Calu3 (cell line): ENCODE data around the gene APOL4. TPM values are rescaled to one million over a fixed set of nuclear protein-coding genes. Genes with fewer than 3 reads are reported as not detected.

ENCODE experiments used
- BruUV-seq: library from RNA; stranded (reverse); fragments of 400-500 nt; replicated peaks from 2 replicates; lab custom pipeline; 2021; lab: Mats Ljungman, UMichigan
- CTCF ChIA-PET: fragments of 300-600 bp; sonication (Branson Sonifier 250); formaldehyde crosslinking; loops from one replicate; lab custom pipeline; 2022; ENCODE audit warnings: antibody characterized with exemption; lab: Charles Lee
- DNase-seq: peaks from one replicate; pipeline ENCODE4 v3.0.0; 2022
- H3K27ac Mint-ChIP-seq: one replicate; pipeline ENCODE4 v1.8.0; 2022; ENCODE audit warnings: mixed read lengths; ENCODE audit not compliant: unreplicated experiment
- H3K27me3 Mint-ChIP-seq: one replicate; pipeline ENCODE4 v1.8.0; 2022; ENCODE audit warnings: mixed read lengths; ENCODE audit not compliant: unreplicated experiment
- H3K36me3 Mint-ChIP-seq: one replicate; pipeline ENCODE4 v1.8.0; 2022; ENCODE audit warnings: mild to moderate bottlenecking, moderate library complexity, mixed read lengths; ENCODE audit not compliant: insufficient read depth, unreplicated experiment
- H3K4me1 Mint-ChIP-seq: one replicate; pipeline ENCODE4 v1.8.0; 2022; ENCODE audit warnings: mild to moderate bottlenecking, low read depth, mixed read lengths; ENCODE audit not compliant: unreplicated experiment
- H3K4me3 Mint-ChIP-seq: one replicate; pipeline ENCODE4 v1.8.0; 2022; ENCODE audit warnings: mild to moderate bottlenecking, low read depth, moderate library complexity, mixed read lengths; ENCODE audit not compliant: unreplicated experiment
- H3K9me3 Mint-ChIP-seq: one replicate; pipeline ENCODE4 v1.8.0; 2022; ENCODE audit warnings: low read depth, mixed read lengths; ENCODE audit not compliant: unreplicated experiment
- CTCF ChIP-seq: fragments of 200-600 bp; IDR thresholded peaks from one replicate; pipeline ENCODE4 v1.8.0; 2022; ENCODE audit warnings: antibody characterized with exemption; ENCODE audit not compliant: unreplicated experiment
- intact Hi-C: fragments of 100-400 bp; cut with micrococcal nuclease; formaldehyde crosslinking; loops from one replicate; pipeline ENCODE4 v1.10.0; 2022; ENCODE audit not compliant: unreplicated experiment
- total RNA-seq: library from RNA; stranded (reverse); gene quantifications from 2 replicates; pipeline ENCODE4 v1.2.3, GENCODE V29; 2022

Gene APOL4
- total RNA-seq, 1 experiment from 2014 or later, result 1.5 TPM

- intact Hi-C loops, result no loop called here
- DNase-seq, result no peak
- Mint-ChIP-seq H3K27me3 (peaks cover 9% of the 10 kb centered on the region), H3K36me3 (no peaks in the 10 kb centered on the region), H3K4me3 (no peak overlapping the region), H3K4me1 (peaks cover 13% of the 10 kb centered on the region), H3K27ac (no peak overlapping the region), H3K9me3 (no peaks in the 10 kb centered on the region)
- no TSS peak for BruUV-seq
- TF ChIP-seq CTCF, result no peak
- CTCF ChIA-PET, result interaction anchor here (0.7 kb wide), 2 partner anchors 16 to 19 kb away, joined by 3 to 5 read pairs; no protein-coding TSS in a partner anchor
Measured at GRCh38 chr22:36198536-36198935, 3.1 kb downstream of the APOL4 start.

GRCh38 chr22:36197514-36198146 is 4.0 kb downstream of the APOL4 start:
- peaks cover 18% of the 10 kb centered on the region for H3K27me3 Mint-ChIP-seq
- DNase-seq, result no peak
- TF ChIP-seq CTCF, result no peak
- no peaks in the 10 kb centered on the region for H3K9me3 Mint-ChIP-seq
- CTCF ChIA-PET, result interaction anchor here (0.7 kb wide), 1 partner anchor 17 kb away, joined by 3 read pairs; no protein-coding TSS in a partner anchor
- H3K4me3 Mint-ChIP-seq, result no peak overlapping the region
- no peak overlapping the region for H3K27ac Mint-ChIP-seq
- intact Hi-C loops, result no loop called here
- H3K36me3 Mint-ChIP-seq, result no peaks in the 10 kb centered on the region
- BruUV-seq, result no TSS peak
- peaks cover 13% of the 10 kb centered on the region for H3K4me1 Mint-ChIP-seq

- H3K9me3 Mint-ChIP-seq, result no peaks in the 10 kb centered on the region
- intact Hi-C loops, result no loop called here
- no peak overlapping the region for H3K27ac Mint-ChIP-seq
- H3K4me1 Mint-ChIP-seq, result peaks cover 10% of the 10 kb centered on the region
- CTCF ChIA-PET, result no interaction called here
- H3K4me3 Mint-ChIP-seq, result no peak overlapping the region
- H3K27me3 Mint-ChIP-seq, result peaks cover 24% of the 10 kb centered on the region
- DNase-seq, result no peak
- no peaks in the 10 kb centered on the region for H3K36me3 Mint-ChIP-seq
- BruUV-seq, result no TSS peak
- no peak for TF ChIP-seq CTCF
Measured at GRCh38 chr22:36197065-36197440, 4.6 kb downstream of the APOL4 start.

- BruUV-seq, result no TSS peak
- Mint-ChIP-seq H3K27me3 (peaks cover 29% of the 10 kb centered on the region), H3K4me3 (no peak overlapping the region), H3K27ac (no peak overlapping the region), H3K9me3 (no peaks in the 10 kb centered on the region), H3K4me1 (peaks cover 10% of the 10 kb centered on the region), H3K36me3 (no peaks in the 10 kb centered on the region)
- intact Hi-C loops, result no loop called here
- TF ChIP-seq CTCF, result no peak
- DNase-seq, result no peak
- CTCF ChIA-PET, result no interaction called here
Measured at GRCh38 chr22:36196254-36197064, 5.2 kb downstream of the APOL4 start.
